Measurements from ENCODE around the gene DNAH11. TPM values are rescaled to one million over a fixed set of nuclear protein-coding genes. Genes with fewer than 3 reads are reported as not detected.

The DNAH11 gene
- total RNA-seq, 2 donors from 2014 or later: 2.9 to 3.6 TPM

- no peak for DNase-seq
- ATAC-seq: no peak
- intact Hi-C loops (cut with DNase I): no loop called here
Observed at GRCh38 chr7:21603972-21604749, 61.3 kb downstream of the DNAH11 start.

GRCh38 chr7:21605008-21605585, 62.3 kb downstream of the DNAH11 start:
- intact Hi-C loops (cut with DNase I): no loop called here
- ATAC-seq (no peak), DNase-seq (no peak)

GRCh38 chr7:21608465-21608864, 65.6 kb downstream of the DNAH11 start:
- no peak for ATAC-seq
- intact Hi-C loops (cut with DNase I): no loop called here
- no peak for DNase-seq

GRCh38 chr7:21611129-21611528, 68.3 kb downstream of the DNAH11 start:
- DNase-seq: no peak
- no peak for ATAC-seq
- intact Hi-C loops (cut with DNase I): no loop called here

- ATAC-seq: peak in 1 of 2 donors; percentile 66
Observed at GRCh38 chr7:21616091-21616490, 73.3 kb downstream of the DNAH11 start.

GRCh38 chr7:21616796-21617436, 74.1 kb downstream of the DNAH11 start:
- peak in 1 of 2 donors; percentile 61 for ATAC-seq
- no peak for DNase-seq
- intact Hi-C loops (cut with DNase I): no loop called here

More at GRCh38 chr7:21616091-21616490, 73.3 kb downstream of the DNAH11 start:
- no peak for DNase-seq
- intact Hi-C loops (cut with DNase I): no loop called here

- ATAC-seq: peak in 1 of 2 donors; percentile 5
- intact Hi-C loops (cut with DNase I): no loop called here
- no peak for DNase-seq
Observed at GRCh38 chr7:21617513-21617912, 74.7 kb downstream of the DNAH11 start.

- peak; percentile 76 for DNase-seq
- intact Hi-C loops (cut with DNase I): no loop called here
Observed at GRCh38 chr7:21617916-21618390, 75.1 kb downstream of the DNAH11 start.

GRCh38 chr7:21618706-21619105, 75.9 kb downstream of the DNAH11 start:
- no peak for DNase-seq
- intact Hi-C loops (cut with DNase I): no loop called here
- ATAC-seq: no peak

More at GRCh38 chr7:21617916-21618390, 75.1 kb downstream of the DNAH11 start:
- peak; percentile 94 to 97 for ATAC-seq

- DNase-seq (no peak), ATAC-seq (no peak)
- intact Hi-C loops (cut with DNase I): no loop called here
Observed at GRCh38 chr7:21620054-21620453, 77.2 kb downstream of the DNAH11 start.

- DNase-seq: no peak
- intact Hi-C loops (cut with DNase I): no loop called here
- ATAC-seq: no peak
Observed at GRCh38 chr7:21624320-21624719, 81.5 kb downstream of the DNAH11 start.

GRCh38 chr7:21636694-21637093, 93.9 kb downstream of the DNAH11 start:
- intact Hi-C loops (cut with DNase I): no loop called here
- ATAC-seq (no peak), DNase-seq (no peak)

- DNase-seq (no peak), ATAC-seq (no peak)
- intact Hi-C loops (cut with DNase I): no loop called here
Observed at GRCh38 chr7:21639206-21639868, 96.5 kb downstream of the DNAH11 start.

GRCh38 chr7:21640105-21640504, 97.3 kb downstream of the DNAH11 start:
- DNase-seq (no peak), ATAC-seq (no peak)
- intact Hi-C loops (cut with DNase I): no loop called here

GRCh38 chr7:21641546-21641945, 98.7 kb downstream of the DNAH11 start:
- no peak for ATAC-seq
- intact Hi-C loops (cut with DNase I): no loop called here
- no peak for DNase-seq

- ATAC-seq (no peak), DNase-seq (no peak)
- intact Hi-C loops (cut with DNase I): no loop called here
Observed at GRCh38 chr7:21642422-21642821, 99.6 kb downstream of the DNAH11 start.

GRCh38 chr7:21651697-21652096, 108.9 kb downstream of the DNAH11 start:
- DNase-seq (no peak), ATAC-seq (peak in 1 of 2 donors; percentile 50)
- intact Hi-C loops (cut with DNase I): no loop called here

GRCh38 chr7:21653623-21654022, 110.8 kb downstream of the DNAH11 start:
- no peak for DNase-seq
- no peak for ATAC-seq
- intact Hi-C loops (cut with DNase I): no loop called here

- DNase-seq: no peak
- intact Hi-C loops (cut with DNase I): no loop called here
- ATAC-seq: no peak
Observed at GRCh38 chr7:21656081-21656480, 113.2 kb downstream of the DNAH11 start.

- ATAC-seq: no peak
- DNase-seq: no peak
- intact Hi-C loops (cut with DNase I): no loop called here
Observed at GRCh38 chr7:21656796-21657195, 114.0 kb downstream of the DNAH11 start.

Measured in left cardiac atrium (tissue), 4 donors.